Stimulated activated naive CD8-positive, alpha-beta T cell treated with anti-CD3 and anti-CD28 coated beads, Interleukin-15, amount 100 ng/mL, for 72 hours (primary cell): Measurements from ENCODE around the gene LGALSL.

Source experiments
- ATAC-seq: fragments of 150-1000 bp; cut with Tn5 transposase; 2 replicates; pipeline ENCODE4 v1.10.0; 2021; ENCODE audit warnings: mild to moderate bottlenecking, moderate library complexity
- DNase-seq, 2 donors: peaks; one replicate each; pipeline ENCODE4 v3.0.0; 2021 to 2022
- H3K27ac Mint-ChIP-seq, 2 donors: one replicate each; pipeline ENCODE4 v1.8.0; 2022; ENCODE audit warnings: mild to moderate bottlenecking in 2 of 2, mixed read lengths in 2 of 2, moderate library complexity in 2 of 2
- H3K27me3 Mint-ChIP-seq: one replicate; pipeline ENCODE4 v1.8.0; 2022; ENCODE audit warnings: mixed read lengths
- H3K4me1 Mint-ChIP-seq: one replicate; pipeline ENCODE4 v1.8.0; 2022; ENCODE audit warnings: mild to moderate bottlenecking, mixed read lengths
- H3K4me3 Mint-ChIP-seq, 2 donors: one replicate each; pipeline ENCODE4 v1.8.0; 2022; ENCODE audit warnings: mild to moderate bottlenecking in 2 of 2, mixed read lengths in 2 of 2, moderate library complexity in 1 of 2
- H3K9me3 Mint-ChIP-seq, 2 donors: one replicate each; pipeline ENCODE4 v1.8.0; 2022; ENCODE audit warnings: mixed read lengths in 2 of 2

Gene LGALSL

DNA sequence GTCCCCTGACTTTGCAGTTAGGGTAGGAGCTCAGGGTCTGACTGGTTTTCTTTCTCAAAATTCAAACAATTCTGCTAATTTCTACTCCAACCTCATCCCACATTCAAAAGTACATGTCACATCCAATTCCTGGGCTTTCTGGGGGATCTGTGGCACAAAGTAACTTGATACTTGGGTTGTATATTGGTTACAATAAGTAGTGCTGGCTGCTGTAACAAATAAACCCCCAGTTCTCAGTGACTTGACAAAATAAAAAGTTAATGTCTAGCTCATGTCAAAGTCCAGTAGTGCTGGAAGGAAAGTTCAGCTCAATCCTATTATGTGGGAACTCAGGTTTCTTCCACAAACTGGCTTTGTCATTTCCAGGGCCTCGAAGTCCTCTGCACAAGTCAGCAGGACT lies 23.1 kb downstream of the LGALSL start:
- DNase-seq = no peak
- peaks cover 26% of the 10 kb centered on the region for H3K4me1 Mint-ChIP-seq
- H3K9me3 Mint-ChIP-seq = no peaks in the 10 kb centered on the region
- H3K27me3 Mint-ChIP-seq = peaks cover 8% of the 10 kb centered on the region
- H3K4me3 Mint-ChIP-seq = no peak overlapping the region
- H3K27ac Mint-ChIP-seq = no peak overlapping the region
- no peak for ATAC-seq

DNA sequence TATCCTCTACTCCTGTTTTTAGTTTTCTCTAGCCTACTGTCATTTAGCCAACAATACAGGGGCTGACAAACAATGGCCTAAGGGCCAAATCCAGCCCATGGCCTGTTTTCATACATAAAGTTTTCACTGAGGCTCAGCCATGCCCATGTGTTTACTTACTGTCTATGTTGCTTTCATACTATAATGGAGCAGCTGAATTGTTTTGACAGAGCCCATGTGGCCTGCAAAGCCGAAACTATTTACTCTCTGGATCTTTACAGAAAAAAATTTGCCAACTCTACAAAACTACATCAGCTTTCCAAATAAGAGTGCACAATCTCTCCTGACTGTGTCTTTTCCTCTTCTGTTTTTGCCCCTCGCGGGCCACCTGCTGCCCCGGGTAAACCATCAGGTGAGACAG lies 24.0 kb downstream of the LGALSL start:
- peaks cover 8% of the 10 kb centered on the region for H3K27me3 Mint-ChIP-seq
- peaks cover 26% of the 10 kb centered on the region for H3K4me1 Mint-ChIP-seq
- ATAC-seq (no peak), DNase-seq (no peak)
- peak overlapping the region in 1 of 2 donors; percentile 56 for H3K4me3 Mint-ChIP-seq
- H3K9me3 Mint-ChIP-seq = no peaks in the 10 kb centered on the region
- no peak overlapping the region for H3K27ac Mint-ChIP-seq

DNA sequence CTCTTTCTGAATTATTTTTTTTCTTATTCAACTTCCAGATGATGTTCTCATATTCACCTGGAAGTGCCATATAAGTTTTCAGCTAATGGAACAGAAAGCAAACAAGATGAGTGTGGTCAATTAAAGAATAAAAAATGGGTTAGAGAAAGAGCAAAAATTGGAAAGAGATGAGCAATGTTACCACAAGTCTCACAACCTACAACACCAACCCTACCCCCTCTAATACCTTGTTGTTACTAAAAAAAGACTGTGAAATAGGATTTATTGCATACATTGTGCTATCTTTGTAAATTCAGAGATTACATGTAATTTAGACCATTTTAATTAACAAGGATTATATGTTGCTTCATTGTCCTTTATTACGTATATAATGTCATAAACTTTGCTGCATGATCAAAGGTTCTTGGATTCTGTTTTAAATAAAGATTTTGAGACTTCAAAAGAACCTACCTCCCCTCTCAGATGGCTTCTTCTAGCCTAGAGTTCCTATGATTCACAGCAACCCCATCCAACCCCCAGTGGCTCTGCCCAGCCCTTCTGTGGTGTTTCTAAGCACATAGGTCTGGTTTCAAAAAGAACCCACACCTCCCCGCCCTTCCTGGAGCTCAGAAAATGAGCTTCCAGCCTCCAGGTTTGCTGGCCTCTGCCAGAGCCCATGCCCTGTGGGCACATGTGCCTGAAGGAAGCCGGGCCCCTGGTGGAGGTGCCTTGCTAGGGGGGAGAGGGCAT lies 24.7 kb downstream of the LGALSL start:
- peaks cover 2% of the 10 kb centered on the region for H3K27me3 Mint-ChIP-seq
- peak overlapping the region in 1 of 2 donors; percentile 56 for H3K4me3 Mint-ChIP-seq
- ATAC-seq (peak; percentile 80), DNase-seq (peak in 1 of 2 donors; percentile 15)
- H3K4me1 Mint-ChIP-seq = peaks cover 26% of the 10 kb centered on the region
- no peak overlapping the region for H3K27ac Mint-ChIP-seq
- H3K9me3 Mint-ChIP-seq = no peaks in the 10 kb centered on the region

DNA sequence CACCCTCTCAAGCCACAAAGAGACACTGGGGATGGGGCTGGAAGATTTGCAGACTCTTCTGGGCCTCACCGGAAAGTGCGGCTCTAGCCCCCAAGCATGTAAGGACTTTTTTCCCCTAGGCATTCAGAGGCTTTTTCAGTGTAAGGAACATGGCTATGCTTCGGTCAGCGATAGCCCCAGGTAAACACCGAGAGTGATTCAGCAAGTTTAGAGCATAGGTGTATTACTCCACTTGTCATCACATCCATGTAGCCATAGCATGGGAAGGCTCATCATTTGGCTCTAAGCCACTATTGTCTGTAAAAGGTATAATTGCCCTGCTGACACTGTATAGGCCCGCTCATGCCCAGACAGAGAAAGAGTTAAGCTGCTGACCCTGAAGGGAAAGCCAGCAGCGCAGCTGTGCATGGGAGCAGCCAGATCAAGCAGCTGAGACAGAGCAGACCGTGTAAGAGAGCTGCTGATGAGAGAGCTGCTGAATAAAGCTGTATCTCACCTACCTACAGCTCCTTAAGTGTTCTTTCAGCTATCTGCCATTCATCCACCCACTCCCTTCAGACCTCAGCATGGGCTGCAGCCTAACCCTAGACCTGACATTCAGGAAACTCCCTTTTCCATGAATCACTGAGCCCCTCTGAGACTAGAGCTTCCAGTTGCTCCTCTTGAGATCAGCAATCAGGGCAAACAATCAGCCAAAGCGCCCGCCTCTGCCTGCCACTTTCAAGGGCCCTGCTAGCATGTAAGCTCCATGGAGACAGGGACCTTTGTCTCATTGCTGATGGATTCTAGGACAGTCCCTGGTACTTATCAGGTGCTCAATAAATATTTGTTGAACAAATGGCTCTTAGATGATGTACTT lies 25.5 kb downstream of the LGALSL start:
- Mint-ChIP-seq H3K4me3 (no peak overlapping the region), H3K27ac (no peak overlapping the region), H3K27me3 (no peaks in the 10 kb centered on the region)

DNA sequence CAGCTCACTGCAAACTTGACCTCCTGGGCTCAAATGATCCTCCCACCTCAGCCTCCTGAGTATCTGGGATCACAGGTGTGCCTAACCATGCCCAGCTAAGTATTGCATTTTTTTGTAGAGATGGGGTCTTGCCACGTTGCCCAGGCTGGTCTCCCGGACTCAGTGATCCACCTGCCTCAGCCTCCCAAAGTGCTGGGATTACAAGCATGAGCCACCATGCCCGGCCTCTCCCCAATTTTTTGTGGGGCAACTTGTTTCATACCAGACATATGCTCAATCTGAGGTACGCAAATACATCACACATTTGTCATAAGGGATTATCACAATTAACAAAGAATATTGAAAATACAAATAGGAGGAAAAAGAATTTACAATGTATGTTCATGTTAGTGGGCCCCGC lies 27.7 kb downstream of the LGALSL start:
- no peaks in the 10 kb centered on the region for H3K9me3 Mint-ChIP-seq
- ATAC-seq = no peak
- no peak overlapping the region for H3K4me3 Mint-ChIP-seq
- H3K27ac Mint-ChIP-seq = no peak overlapping the region
- H3K27me3 Mint-ChIP-seq = no peaks in the 10 kb centered on the region
- no peak for DNase-seq
- H3K4me1 Mint-ChIP-seq = peaks cover 21% of the 10 kb centered on the region

More for the DNA sequence above, 25.5 kb downstream of the LGALSL start:
- ATAC-seq (no peak), DNase-seq (no peak)
- Mint-ChIP-seq H3K4me1 (peaks cover 21% of the 10 kb centered on the region), H3K9me3 (no peaks in the 10 kb centered on the region)

DNA sequence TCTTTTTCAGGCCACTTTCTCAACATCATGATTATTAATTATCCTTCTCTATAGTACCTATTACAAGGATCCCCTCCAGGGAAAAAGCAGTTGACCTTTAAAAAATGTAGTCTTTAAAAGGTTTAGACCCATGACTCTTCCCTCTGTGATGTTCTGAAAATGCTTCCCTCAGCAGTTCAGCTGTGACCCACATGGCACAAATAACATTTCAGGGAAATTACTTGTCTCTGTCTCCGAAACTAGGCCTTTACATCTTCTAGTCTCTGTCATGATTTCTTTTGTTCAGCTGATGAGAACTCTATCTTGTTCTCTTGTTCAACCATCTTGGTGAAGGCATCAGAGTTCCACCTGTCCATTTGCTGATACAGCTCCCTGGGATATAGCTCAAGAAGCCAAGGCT lies 28.3 kb downstream of the LGALSL start:
- peaks cover 21% of the 10 kb centered on the region for H3K4me1 Mint-ChIP-seq
- ATAC-seq (no peak), DNase-seq (no peak)
- no peak overlapping the region for H3K27ac Mint-ChIP-seq
- no peak overlapping the region for H3K4me3 Mint-ChIP-seq
- no peaks in the 10 kb centered on the region for H3K27me3 Mint-ChIP-seq
- no peaks in the 10 kb centered on the region for H3K9me3 Mint-ChIP-seq

DNA sequence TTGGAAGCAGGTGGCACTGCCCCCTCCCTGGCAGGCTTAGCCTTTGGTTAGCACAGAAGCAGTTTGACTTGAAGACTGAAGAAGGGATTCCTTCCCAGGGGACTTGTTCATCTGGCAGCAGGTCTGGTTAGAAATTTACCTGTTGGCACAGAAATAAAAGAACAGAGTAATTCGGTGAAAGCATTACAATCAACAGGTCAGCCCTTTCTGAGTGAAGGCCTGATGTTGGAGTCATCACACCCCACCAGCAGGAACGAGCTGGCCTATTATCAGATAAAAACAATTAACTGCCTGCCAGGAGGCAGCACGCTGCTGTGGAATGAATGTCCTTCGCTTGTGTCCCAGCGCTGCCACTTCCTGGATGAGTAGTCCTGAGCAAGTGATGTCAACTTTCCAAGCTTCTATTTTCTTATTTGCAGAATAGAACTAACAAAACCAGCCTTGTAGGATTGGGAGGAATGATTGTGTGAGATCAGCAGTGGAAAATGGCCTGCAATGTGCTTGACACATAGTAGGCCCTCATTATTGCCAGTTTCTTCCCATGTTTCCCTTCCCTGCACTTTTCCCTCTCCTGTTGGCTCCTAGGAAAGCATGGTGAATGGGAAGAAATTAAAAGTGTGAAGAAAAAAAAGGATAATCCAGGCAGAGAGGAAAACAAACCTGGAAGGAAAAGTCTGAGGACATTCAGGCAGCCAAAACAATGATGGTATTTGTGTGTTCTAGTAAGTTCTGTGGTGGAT lies 29.0 kb downstream of the LGALSL start:
- no peaks in the 10 kb centered on the region for H3K9me3 Mint-ChIP-seq
- DNase-seq (no peak), ATAC-seq (no peak)
- H3K27me3 Mint-ChIP-seq = no peaks in the 10 kb centered on the region
- no peak overlapping the region for H3K4me3 Mint-ChIP-seq
- peak overlapping the region in 1 of 2 donors; percentile 61 for H3K27ac Mint-ChIP-seq
- peaks cover 20% of the 10 kb centered on the region for H3K4me1 Mint-ChIP-seq

DNA sequence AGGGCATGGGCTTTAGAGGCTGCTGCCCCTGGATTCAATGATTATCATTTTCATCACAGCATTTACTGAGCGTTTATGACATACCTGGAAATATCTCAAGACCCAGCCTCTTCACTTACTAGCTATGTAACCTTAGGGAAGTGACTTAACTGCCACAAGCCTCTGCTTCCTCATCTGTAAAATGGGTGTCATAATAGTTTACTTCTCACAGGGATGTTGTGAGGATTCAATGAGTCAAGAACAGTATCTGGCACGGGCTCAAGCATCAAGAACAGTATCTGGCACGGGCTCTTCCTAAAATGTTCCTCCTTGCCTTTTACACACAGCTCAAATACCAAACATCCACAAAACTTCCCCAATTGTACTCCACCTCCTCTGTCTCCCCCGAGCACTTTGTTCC lies 31.4 kb downstream of the LGALSL start:
- no peak for ATAC-seq
- no peaks in the 10 kb centered on the region for H3K9me3 Mint-ChIP-seq
- no peak overlapping the region for H3K27ac Mint-ChIP-seq
- H3K4me1 Mint-ChIP-seq = peaks cover 15% of the 10 kb centered on the region
- DNase-seq = no peak
- no peaks in the 10 kb centered on the region for H3K27me3 Mint-ChIP-seq
- H3K4me3 Mint-ChIP-seq = no peak overlapping the region

DNA sequence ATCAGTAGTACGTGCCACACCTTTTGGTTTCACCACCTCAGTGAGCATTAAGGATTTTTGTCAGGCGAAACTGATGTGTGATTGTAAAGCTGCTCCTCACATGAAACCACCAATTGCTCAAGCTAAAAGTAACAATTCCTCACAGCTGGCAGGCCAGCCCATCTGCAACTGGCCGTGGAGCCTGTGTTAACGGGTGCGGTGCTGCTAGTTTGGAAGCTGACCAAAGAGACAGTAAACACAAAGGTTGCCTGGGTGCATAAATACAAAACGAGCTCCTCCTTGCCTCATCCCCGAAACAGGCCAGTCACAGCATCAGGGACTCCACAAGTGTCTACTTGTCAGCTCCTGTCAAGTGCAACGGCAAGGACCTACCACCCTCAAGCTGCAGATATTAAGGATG lies 32.0 kb downstream of the LGALSL start:
- DNase-seq = no peak

DNA sequence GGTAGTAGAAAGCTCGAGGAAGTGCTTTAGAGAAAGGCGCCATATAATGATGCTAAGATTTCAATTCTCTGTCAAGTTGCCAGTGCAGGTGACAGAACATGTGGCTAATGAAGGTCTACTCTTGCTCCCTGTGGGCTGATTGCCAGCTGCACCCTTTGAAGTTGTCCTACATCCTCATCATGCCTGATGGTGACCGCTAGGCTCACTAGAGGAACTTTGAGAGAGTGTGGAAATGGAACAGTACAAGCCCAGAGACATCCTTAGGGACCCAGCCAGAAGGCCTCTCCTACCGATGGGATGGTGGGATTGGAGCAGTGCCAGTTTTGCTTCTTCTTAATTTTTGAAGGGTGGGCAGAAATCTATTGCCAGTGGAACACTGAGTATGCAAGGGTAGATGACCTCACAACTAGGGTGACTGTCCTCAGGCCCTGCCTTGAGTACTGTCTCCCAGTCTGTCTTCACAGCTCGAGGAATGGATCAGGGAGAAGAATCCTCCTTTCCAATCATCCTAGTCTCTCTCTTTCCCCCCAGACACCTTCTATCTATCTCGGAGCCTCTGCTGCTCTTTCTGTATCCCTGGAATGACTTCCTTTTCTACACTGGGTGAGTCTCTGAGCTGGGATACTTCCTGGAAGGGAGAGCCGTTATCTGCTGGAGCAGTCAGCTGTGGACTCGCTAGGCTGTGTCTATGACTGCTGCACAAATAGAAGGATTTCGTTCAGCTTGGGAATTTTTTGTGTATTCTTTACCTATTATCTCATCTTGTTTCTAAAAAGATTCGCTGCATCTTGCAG lies 33.5 kb downstream of the LGALSL start:
- no peaks in the 10 kb centered on the region for H3K9me3 Mint-ChIP-seq
- no peak overlapping the region for H3K27ac Mint-ChIP-seq
- ATAC-seq = no peak
- no peak overlapping the region for H3K4me3 Mint-ChIP-seq
- no peaks in the 10 kb centered on the region for H3K27me3 Mint-ChIP-seq
- no peak for DNase-seq
- peaks cover 15% of the 10 kb centered on the region for H3K4me1 Mint-ChIP-seq

More for the DNA sequence above, 32.0 kb downstream of the LGALSL start:
- Mint-ChIP-seq H3K27ac (no peak overlapping the region), H3K9me3 (no peaks in the 10 kb centered on the region), H3K27me3 (no peaks in the 10 kb centered on the region), H3K4me3 (no peak overlapping the region), H3K4me1 (peaks cover 15% of the 10 kb centered on the region)
- ATAC-seq = no peak

DNA sequence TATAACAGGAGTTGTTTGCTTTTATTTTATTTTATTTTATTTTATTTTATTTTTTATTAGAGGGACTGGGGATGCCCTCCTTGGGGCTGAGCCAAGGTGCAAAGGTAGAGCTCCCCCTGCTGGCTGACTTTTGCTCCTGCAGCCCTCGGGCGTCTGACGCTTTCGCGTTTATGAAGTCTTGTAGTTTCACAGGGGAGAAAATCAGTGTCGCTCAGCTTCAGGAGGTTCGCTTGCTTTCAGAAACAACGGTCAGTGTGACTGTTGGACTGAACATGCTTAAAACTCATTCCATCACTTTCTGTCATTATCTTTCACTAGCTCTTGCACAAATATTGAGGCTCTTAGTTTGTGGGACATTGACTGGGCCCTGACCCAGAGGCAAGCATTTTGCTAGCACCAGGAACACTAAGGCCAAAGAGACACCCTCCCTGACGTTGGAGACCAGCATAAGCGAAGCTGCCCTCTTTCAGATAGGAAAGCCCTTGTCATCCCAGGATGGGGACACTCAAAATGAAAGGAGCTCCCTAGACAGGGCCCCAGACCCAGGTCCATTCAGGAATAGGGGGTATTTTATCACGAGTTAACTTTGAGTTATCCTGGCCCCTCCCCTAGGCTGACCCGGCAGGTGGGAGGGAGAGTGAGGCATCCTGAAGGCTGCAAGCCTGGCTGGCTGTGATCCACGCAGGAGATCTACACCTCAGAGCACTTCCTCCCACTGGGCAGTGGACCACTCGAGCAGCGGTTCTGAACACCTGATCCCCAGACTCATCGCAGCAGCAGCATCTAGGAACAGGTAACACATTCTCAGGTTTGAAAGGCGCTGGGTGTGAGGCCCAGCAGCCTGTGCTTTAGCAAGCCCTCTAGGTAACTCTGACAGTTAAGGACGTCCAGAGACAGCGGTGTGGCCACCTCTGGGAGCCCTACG lies 34.4 kb downstream of the LGALSL start:
- no peaks in the 10 kb centered on the region for H3K9me3 Mint-ChIP-seq

DNA sequence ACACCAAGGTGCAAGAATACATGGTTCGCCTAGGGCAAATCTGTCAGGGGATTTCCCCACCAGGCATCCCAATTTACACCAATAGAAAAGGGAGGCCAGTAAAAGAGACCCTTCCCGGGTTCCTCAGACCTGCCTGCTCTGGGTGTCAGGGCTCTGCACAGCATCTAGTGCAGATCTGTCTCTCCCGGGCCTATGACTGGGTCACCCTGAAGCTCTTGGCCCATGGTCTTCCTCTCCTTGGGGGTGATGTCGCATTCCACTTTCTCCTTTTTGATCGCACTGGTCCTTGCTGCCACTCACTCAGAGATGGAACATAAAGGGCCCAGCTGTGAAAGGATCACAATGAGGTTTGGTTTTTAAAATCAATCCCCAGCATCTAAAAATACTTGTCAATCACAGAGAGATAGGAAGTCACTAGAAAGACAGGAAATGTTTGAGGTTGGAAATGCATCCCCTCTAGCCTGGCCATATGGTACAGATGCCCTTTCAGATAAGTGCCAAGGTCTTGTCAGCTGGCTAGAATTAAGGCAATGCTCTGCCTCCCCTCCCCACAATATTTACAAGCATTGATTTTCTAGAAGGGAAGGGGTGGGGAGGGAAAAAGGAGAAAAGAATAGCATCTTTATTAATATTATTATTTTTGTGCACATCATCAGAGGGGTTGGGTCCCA lies 35.3 kb downstream of the LGALSL start:
- no peaks in the 10 kb centered on the region for H3K27me3 Mint-ChIP-seq
- H3K27ac Mint-ChIP-seq = no peak overlapping the region
- no peaks in the 10 kb centered on the region for H3K9me3 Mint-ChIP-seq
- DNase-seq = no peak
- no peak overlapping the region for H3K4me3 Mint-ChIP-seq
- H3K4me1 Mint-ChIP-seq = peaks cover 15% of the 10 kb centered on the region
- ATAC-seq = no peak

More for the DNA sequence above, 34.4 kb downstream of the LGALSL start:
- ATAC-seq (peak; percentile 69), DNase-seq (peak; percentile 71 to 73)
- peaks cover 15% of the 10 kb centered on the region for H3K4me1 Mint-ChIP-seq
- no peak overlapping the region for H3K4me3 Mint-ChIP-seq
- H3K27ac Mint-ChIP-seq = no peak overlapping the region
- no peaks in the 10 kb centered on the region for H3K27me3 Mint-ChIP-seq

DNA sequence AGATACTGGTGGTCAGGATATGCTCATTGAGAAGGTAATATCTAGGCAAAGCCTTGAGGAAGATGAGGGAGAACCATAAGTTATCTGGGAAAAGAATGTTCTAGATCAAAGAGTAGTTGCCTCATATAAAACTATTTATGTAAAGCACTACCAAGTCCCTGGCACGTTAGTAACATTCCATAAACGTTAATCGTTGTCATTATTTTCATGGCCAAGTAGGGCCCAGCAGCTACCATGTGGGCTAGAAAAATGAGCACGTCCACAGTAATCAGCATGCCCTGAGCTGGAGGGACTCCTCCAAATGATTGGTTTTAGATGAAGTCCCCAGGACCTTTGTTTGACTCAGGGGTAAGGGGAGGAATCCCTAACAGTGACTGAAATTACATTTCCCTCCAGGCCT lies 37.5 kb downstream of the LGALSL start:
- Mint-ChIP-seq H3K27ac (no peak overlapping the region), H3K4me3 (no peak overlapping the region), H3K27me3 (peaks cover 6% of the 10 kb centered on the region), H3K9me3 (no peaks in the 10 kb centered on the region), H3K4me1 (peaks cover 15% of the 10 kb centered on the region)
- DNase-seq (no peak), ATAC-seq (no peak)

DNA sequence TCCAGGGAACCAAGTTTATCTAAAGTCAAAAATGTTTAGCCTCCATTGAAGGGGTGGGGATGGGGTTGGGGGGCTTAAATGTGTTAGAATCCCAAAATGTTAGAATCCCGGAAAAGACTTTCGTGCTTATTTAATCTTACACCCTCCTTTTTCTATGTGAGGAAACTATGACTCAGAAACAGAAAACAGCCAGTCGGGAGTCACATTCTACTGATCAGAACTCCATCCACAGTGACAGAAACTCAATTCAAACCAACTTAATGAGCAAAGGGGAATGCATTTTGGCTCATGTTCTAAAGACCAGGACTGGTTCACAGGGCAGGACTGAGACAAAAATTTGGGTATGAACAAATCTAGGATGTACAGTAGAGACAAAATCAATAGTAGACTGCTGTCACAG lies 38.3 kb downstream of the LGALSL start:
- DNase-seq (no peak), ATAC-seq (no peak)
- Mint-ChIP-seq H3K4me1 (peaks cover 15% of the 10 kb centered on the region), H3K9me3 (no peaks in the 10 kb centered on the region), H3K4me3 (no peak overlapping the region), H3K27me3 (peaks cover 13% of the 10 kb centered on the region), H3K27ac (no peak overlapping the region)
